Measurements from ENCODE around the gene CPNE5. TPM values are rescaled to one million over a fixed set of nuclear protein-coding genes. Genes with fewer than 3 reads are reported as not detected.

Gene CPNE5
- total RNA-seq, 1 experiment from 2014 or later = 0.37 TPM

DNA sequence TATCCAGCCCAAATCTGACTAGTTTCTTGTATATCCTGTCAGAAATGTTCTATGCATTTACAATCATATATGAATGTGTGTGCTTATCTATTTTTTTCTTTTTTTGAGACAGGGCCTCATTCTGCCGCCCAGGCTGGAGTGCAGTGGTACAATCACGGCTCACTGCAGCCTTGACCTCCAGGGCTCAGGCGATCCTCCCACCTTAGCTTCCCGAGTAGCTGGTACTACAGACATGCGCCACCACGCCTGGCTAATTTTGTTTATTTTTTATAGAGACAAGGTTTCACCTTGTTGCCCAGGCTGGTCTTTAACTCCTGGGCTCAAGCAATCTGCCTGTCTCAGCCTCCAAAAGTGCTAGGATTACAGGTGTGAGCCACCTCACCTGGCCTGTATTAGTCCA, 144.6 kb downstream of the CPNE5 start:
- H4K20me1 ChIP-seq (ENCODE audit: insufficient read depth) = no peaks in the 10 kb centered on the region
- no peaks in the 10 kb centered on the region for H3K9me3 ChIP-seq (ENCODE audit: insufficient read depth, low read depth)
- POLR2A ChIA-PET (ENCODE audit: unreplicated experiment) = no interaction called here
- no peaks in the 10 kb centered on the region for H3K79me2 ChIP-seq (ENCODE audit: low read depth)
- no peaks in the 10 kb centered on the region for H3K9me2 ChIP-seq (ENCODE audit: insufficient read depth)
- no peaks in the 10 kb centered on the region for H3K36me3 ChIP-seq (ENCODE audit: low read depth)
- no peak overlapping the region for H3K27ac ChIP-seq
- H3K27me3 ChIP-seq (ENCODE audit: insufficient read depth, low read depth) = no peaks in the 10 kb centered on the region
- intact Hi-C loops (cut with micrococcal nuclease; ENCODE audit: unreplicated experiment) = no loop called here
- peaks cover 18% of the 10 kb centered on the region; the same call in 1 of the 2 replicates for H3F3A ChIP-seq (ENCODE audit: insufficient read depth, low read depth)
- H3K4me2 ChIP-seq = no peak overlapping the region
- H3K4me3 ChIP-seq = no peak overlapping the region
- TF ChIP-seq, protein P1, sequence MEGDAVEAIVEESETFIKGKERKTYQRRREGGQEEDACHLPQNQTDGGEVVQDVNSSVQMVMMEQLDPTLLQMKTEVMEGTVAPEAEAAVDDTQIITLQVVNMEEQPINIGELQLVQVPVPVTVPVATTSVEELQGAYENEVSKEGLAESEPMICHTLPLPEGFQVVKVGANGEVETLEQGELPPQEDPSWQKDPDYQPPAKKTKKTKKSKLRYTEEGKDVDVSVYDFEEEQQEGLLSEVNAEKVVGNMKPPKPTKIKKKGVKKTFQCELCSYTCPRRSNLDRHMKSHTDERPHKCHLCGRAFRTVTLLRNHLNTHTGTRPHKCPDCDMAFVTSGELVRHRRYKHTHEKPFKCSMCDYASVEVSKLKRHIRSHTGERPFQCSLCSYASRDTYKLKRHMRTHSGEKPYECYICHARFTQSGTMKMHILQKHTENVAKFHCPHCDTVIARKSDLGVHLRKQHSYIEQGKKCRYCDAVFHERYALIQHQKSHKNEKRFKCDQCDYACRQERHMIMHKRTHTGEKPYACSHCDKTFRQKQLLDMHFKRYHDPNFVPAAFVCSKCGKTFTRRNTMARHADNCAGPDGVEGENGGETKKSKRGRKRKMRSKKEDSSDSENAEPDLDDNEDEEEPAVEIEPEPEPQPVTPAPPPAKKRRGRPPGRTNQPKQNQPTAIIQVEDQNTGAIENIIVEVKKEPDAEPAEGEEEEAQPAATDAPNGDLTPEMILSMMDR (conservative IDR thresholded peaks at IDR 0.05) = no peak
- no peak for TF ChIP-seq EZH2 (IDR thresholded peaks at IDR 0.05; ENCODE audit: low read depth)
- peaks cover 27% of the 10 kb centered on the region for H3K4me1 ChIP-seq (replicated peaks; ENCODE audit: insufficient read depth)
- DNase-seq = no peak
- CTCF ChIA-PET = no interaction called here
- H2AFZ ChIP-seq = no peak overlapping the region
- no TSS peak for BruUV-seq (replicated peaks)

DNA sequence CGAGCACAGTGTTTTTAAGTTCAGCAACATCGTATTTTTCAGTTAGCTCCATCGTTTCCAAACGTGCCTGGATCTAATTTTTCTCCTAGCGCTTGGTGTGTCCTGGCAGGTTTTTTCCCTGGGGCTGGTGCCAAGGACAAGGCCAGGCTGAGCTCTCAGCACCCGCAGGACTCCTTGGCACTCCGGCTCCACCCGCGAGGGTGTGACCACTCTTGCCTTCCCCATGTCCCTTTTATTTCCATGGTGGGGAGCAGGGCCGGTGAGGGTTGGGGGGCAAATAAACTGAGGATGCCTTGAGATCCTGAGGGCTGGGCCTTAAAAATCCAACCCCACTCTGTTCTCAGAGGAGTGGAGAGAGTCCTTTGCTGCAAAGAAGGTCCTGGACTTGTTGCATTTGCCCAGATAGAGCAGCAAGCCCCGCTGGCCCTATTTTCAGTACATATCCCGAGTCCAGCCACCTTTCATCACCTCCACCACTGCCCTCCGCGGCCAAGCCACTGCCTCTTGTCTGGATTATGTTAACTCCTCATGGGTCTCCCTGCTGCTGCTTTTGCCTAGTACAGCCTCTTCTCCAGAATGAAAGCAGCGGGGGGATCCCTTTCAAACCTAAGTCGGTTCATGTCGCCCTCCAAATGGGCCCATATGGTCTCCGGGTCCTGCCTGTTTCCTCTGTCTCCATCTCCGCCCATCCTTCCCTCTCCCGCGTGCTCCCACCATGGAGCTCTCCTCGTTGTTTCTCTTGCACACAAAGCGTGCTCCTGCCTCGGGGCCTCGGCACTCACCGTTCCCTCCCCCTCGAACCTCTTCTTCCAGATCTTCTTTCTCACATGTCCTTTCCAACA, 146.2 kb downstream of the CPNE5 start:
- no peak overlapping the region for H3K4me2 ChIP-seq
- no peak for DNase-seq
- no peaks in the 10 kb centered on the region for H3K9me2 ChIP-seq (ENCODE audit: insufficient read depth)
- no peaks in the 10 kb centered on the region for H3K27me3 ChIP-seq (ENCODE audit: insufficient read depth, low read depth)
- no peaks in the 10 kb centered on the region for H3K36me3 ChIP-seq (ENCODE audit: low read depth)
- H3K4me3 ChIP-seq = no peak overlapping the region
- no peaks in the 10 kb centered on the region for H4K20me1 ChIP-seq (ENCODE audit: insufficient read depth)
- ChIA-PET POLR2A (ENCODE audit: unreplicated experiment) (no interaction called here), CTCF (no interaction called here)
- BruUV-seq (replicated peaks) = no TSS peak
- intact Hi-C loops (cut with micrococcal nuclease; ENCODE audit: unreplicated experiment) = no loop called here
- H3F3A ChIP-seq (ENCODE audit: insufficient read depth, low read depth) = peaks cover 18% of the 10 kb centered on the region; the same call in 1 of the 2 replicates
- H3K9me3 ChIP-seq (ENCODE audit: insufficient read depth, low read depth) = no peaks in the 10 kb centered on the region
- no peaks in the 10 kb centered on the region for H3K79me2 ChIP-seq (ENCODE audit: low read depth)
- TF ChIP-seq EZH2 (IDR thresholded peaks at IDR 0.05; ENCODE audit: low read depth) = no peak
- no peak overlapping the region for H3K27ac ChIP-seq
- H3K4me1 ChIP-seq (replicated peaks; ENCODE audit: insufficient read depth) = peaks cover 27% of the 10 kb centered on the region
- no peak overlapping the region for H2AFZ ChIP-seq

DNA sequence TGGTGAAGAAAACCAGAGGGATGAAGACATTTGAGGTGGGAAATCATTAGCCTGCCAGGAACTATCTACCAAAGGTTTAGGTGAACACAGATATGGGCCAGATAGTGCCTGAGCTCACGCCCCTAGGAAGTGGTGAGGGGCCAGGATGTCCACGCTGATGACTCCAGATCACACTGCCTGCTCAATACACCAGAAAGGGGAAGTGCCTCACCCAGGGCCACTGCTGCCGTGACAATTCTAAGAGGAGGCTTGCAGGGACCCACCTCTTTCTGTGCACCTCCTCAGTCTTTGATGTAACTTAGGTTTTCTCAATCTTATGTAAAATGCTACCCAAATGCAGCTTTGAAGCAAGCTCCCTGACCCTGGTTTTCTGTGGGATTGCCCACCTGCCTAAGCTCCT, 147.0 kb downstream of the CPNE5 start:
- Histone ChIP-seq H4K20me1 (ENCODE audit: insufficient read depth) (no peaks in the 10 kb centered on the region), H3K4me3 (no peak overlapping the region), H3K27ac (no peak overlapping the region), H3K9me3 (ENCODE audit: insufficient read depth, low read depth) (no peaks in the 10 kb centered on the region), H3K4me2 (peak overlapping the region; percentile 32; the same call in 1 of the 2 replicates), H3F3A (ENCODE audit: insufficient read depth, low read depth) (peaks cover 18% of the 10 kb centered on the region; the same call in 1 of the 2 replicates), H3K9me2 (ENCODE audit: insufficient read depth) (no peaks in the 10 kb centered on the region), H2AFZ (no peak overlapping the region), H3K4me1 (replicated peaks; ENCODE audit: insufficient read depth) (peaks cover 27% of the 10 kb centered on the region), H3K36me3 (ENCODE audit: low read depth) (no peaks in the 10 kb centered on the region), H3K79me2 (ENCODE audit: low read depth) (no peaks in the 10 kb centered on the region), H3K27me3 (ENCODE audit: insufficient read depth, low read depth) (no peaks in the 10 kb centered on the region)
- intact Hi-C loops (cut with micrococcal nuclease; ENCODE audit: unreplicated experiment) = no loop called here
- TF ChIP-seq, protein P1 (conservative IDR thresholded peaks at IDR 0.05) = no peak
- no peak for TF ChIP-seq EZH2 (IDR thresholded peaks at IDR 0.05; ENCODE audit: low read depth)
- ChIA-PET CTCF (no interaction called here), POLR2A (ENCODE audit: unreplicated experiment) (no interaction called here)
- no TSS peak for BruUV-seq (replicated peaks)
- no peak for DNase-seq

All from PC-9 (cell line).